Measurements from ENCODE around the gene KISS1R.

- no peak for TF ChIP-seq CTCF (conservative IDR thresholded peaks at IDR 0.05; ENCODE audit: low read length)
- TF ChIP-seq EZH2phosphoT487 (IDR thresholded peaks at IDR 0.05; ENCODE audit: borderline replicate concordance) = no peak
These were observed 8.6 kb downstream of the KISS1R start, which contains the start of gene ARID3A for GRCh38 chr19:925526-926322.
